Activated CD8-positive, alpha-beta memory T cell treated with anti-CD3 and anti-CD28 coated beads, Interleukin-2, amount 10 ng/mL, durations not matched to agents 7 days and 5 days (primary cell): ENCODE results near the gene OTUD3. TPM values are rescaled to one million over a fixed set of nuclear protein-coding genes. Genes with fewer than 3 reads are reported as not detected.
"Not testable (repeated sequence)": the region's sequence is repeated elsewhere in the genome, so short reads cannot be mapped to it uniquely, and the experiment has no call there.

Experiments used
- ATAC-seq: fragments of 150-1000 bp; cut with Tn5 transposase; one replicate; pipeline ENCODE4 v1.10.0; 2021; ENCODE audit warnings: moderate library complexity
- CTCF ChIA-PET: fragments of 350-600 bp; sonication (Branson Sonifier 250); formaldehyde crosslinking; loops from one replicate; lab custom pipeline; 2021; ENCODE audit warnings: antibody characterized with exemption; lab: Charles Lee
- DNase-seq: peaks from one replicate; pipeline ENCODE4 v3.0.0-alpha.2; 2020
- H3K27ac Mint-ChIP-seq: one replicate; pipeline ENCODE4 v1.8.0; 2021; ENCODE audit warnings: mild to moderate bottlenecking, mixed read lengths
- H3K27me3 Mint-ChIP-seq: one replicate; pipeline ENCODE4 v1.8.0; 2021; ENCODE audit warnings: mixed read lengths
- H3K36me3 Mint-ChIP-seq: one replicate; pipeline ENCODE4 v1.8.0; 2021; ENCODE audit warnings: mild to moderate bottlenecking, mixed read lengths
- H3K4me1 Mint-ChIP-seq: one replicate; pipeline ENCODE4 v1.8.0; 2021; ENCODE audit warnings: mixed read lengths
- H3K4me3 Mint-ChIP-seq: one replicate; pipeline ENCODE4 v1.8.0; 2021; ENCODE audit warnings: mild to moderate bottlenecking, moderate library complexity, mixed read lengths
- H3K9me3 Mint-ChIP-seq: one replicate; pipeline ENCODE4 v1.8.0; 2022; ENCODE audit warnings: low read depth, mixed read lengths
- total RNA-seq, 2 experiments: library from RNA; stranded (reverse); gene quantifications; one replicate each; pipeline ENCODE4 v1.2.3, GENCODE V29; 2021

OTUD3 gene
- total RNA-seq, 2 experiments from 2014 or later, result 7.3 to 8.1 TPM

- Mint-ChIP-seq H3K9me3 (peaks cover 5% of the 10 kb centered on the region), H3K4me3 (no peak overlapping the region), H3K27ac (no peak overlapping the region), H3K4me1 (no peaks in the 10 kb centered on the region), H3K27me3 (peaks cover 48% of the 10 kb centered on the region), H3K36me3 (no peaks in the 10 kb centered on the region)
- CTCF ChIA-PET, result no interaction called here
- DNase-seq, result no peak
- ATAC-seq, result no peak
These were observed 22.3 kb upstream of the OTUD3 start for GRCh38 chr1:19859876-19860275.

- Mint-ChIP-seq H3K9me3 (peaks cover 5% of the 10 kb centered on the region), H3K4me3 (no peak overlapping the region), H3K27ac (no peak overlapping the region), H3K4me1 (no peaks in the 10 kb centered on the region), H3K36me3 (no peaks in the 10 kb centered on the region), H3K27me3 (peaks cover 53% of the 10 kb centered on the region)
- no peak for ATAC-seq
- DNase-seq, result no peak
- CTCF ChIA-PET, result interaction anchor here (1.5 kb wide), 1 partner anchor 145 kb away, joined by 3 read pairs; no protein-coding TSS in a partner anchor
These were observed 21.8 kb upstream of the OTUD3 start for GRCh38 chr1:19860418-19860817.

GRCh38 chr1:19861034-19861433, 21.2 kb upstream of the OTUD3 start:
- Mint-ChIP-seq H3K36me3 (no peaks in the 10 kb centered on the region), H3K9me3 (peaks cover 5% of the 10 kb centered on the region), H3K4me3 (no peak overlapping the region), H3K27ac (no peak overlapping the region), H3K4me1 (no peaks in the 10 kb centered on the region), H3K27me3 (peaks cover 59% of the 10 kb centered on the region)
- no peak for ATAC-seq
- CTCF ChIA-PET, result interaction anchor here (1.5 to 1.7 kb wide), 2 partner anchors 21 to 146 kb away, joined by 3 to 6 read pairs; partner anchors contain the start of gene OTUD3
- no peak for DNase-seq

- no peak overlapping the region for H3K27ac Mint-ChIP-seq
- no peaks in the 10 kb centered on the region for H3K4me1 Mint-ChIP-seq
- no peaks in the 10 kb centered on the region for H3K36me3 Mint-ChIP-seq
- ATAC-seq (no peak), DNase-seq (no peak)
- peaks cover 66% of the 10 kb centered on the region for H3K27me3 Mint-ChIP-seq
- no peak overlapping the region for H3K4me3 Mint-ChIP-seq
- H3K9me3 Mint-ChIP-seq, result peaks cover 5% of the 10 kb centered on the region
- CTCF ChIA-PET, result interaction anchor here (1.0 to 1.7 kb wide), 3 partner anchors 20 to 200 kb away, joined by 3 to 6 read pairs (median 3); partner anchors contain the start of gene OTUD3
These were observed 20.2 kb upstream of the OTUD3 start for GRCh38 chr1:19861842-19862530.

- DNase-seq, result no peak
- peaks cover 65% of the 10 kb centered on the region for H3K27me3 Mint-ChIP-seq
- ATAC-seq, result no peak
- CTCF ChIA-PET, result interaction anchor here (1.0 kb wide), 1 partner anchor 201 kb away, joined by 3 read pairs; no protein-coding TSS in a partner anchor
- H3K9me3 Mint-ChIP-seq, result peaks cover 5% of the 10 kb centered on the region
- no peaks in the 10 kb centered on the region for H3K36me3 Mint-ChIP-seq
- no peak overlapping the region for H3K4me3 Mint-ChIP-seq
- no peaks in the 10 kb centered on the region for H3K4me1 Mint-ChIP-seq
- no peak overlapping the region for H3K27ac Mint-ChIP-seq
These were observed 19.3 kb upstream of the OTUD3 start for GRCh38 chr1:19862944-19863343.

GRCh38 chr1:19864570-19865160, 17.5 kb upstream of the OTUD3 start:
- no peak overlapping the region for H3K4me3 Mint-ChIP-seq
- H3K36me3 Mint-ChIP-seq, result no peaks in the 10 kb centered on the region
- no peaks in the 10 kb centered on the region for H3K4me1 Mint-ChIP-seq
- DNase-seq (no peak), ATAC-seq (no peak)
- H3K27ac Mint-ChIP-seq, result no peak overlapping the region
- peaks cover 5% of the 10 kb centered on the region for H3K9me3 Mint-ChIP-seq
- CTCF ChIA-PET, result interaction anchor here (0.8 kb wide), 1 partner anchor 54 kb away, joined by 3 read pairs; no protein-coding TSS in a partner anchor
- H3K27me3 Mint-ChIP-seq, result peaks cover 67% of the 10 kb centered on the region

- Mint-ChIP-seq H3K27me3 (peaks cover 59% of the 10 kb centered on the region), H3K36me3 (no peaks in the 10 kb centered on the region), H3K27ac (no peak overlapping the region), H3K4me3 (no peak overlapping the region), H3K4me1 (no peaks in the 10 kb centered on the region), H3K9me3 (peaks cover 5% of the 10 kb centered on the region)
- CTCF ChIA-PET, result interaction anchor here (1.5 kb wide), 1 partner anchor 10 kb away, joined by 4 read pairs; no protein-coding TSS in a partner anchor
- no peak for ATAC-seq
- DNase-seq, result no peak
These were observed 16.2 kb upstream of the OTUD3 start for GRCh38 chr1:19866029-19866428.

- Mint-ChIP-seq H3K27ac (no peak overlapping the region), H3K27me3 (peaks cover 55% of the 10 kb centered on the region), H3K36me3 (no peaks in the 10 kb centered on the region), H3K4me1 (no peaks in the 10 kb centered on the region), H3K9me3 (peaks cover 5% of the 10 kb centered on the region), H3K4me3 (no peak overlapping the region)
- CTCF ChIA-PET, result interaction anchor here (1.5 to 2.2 kb wide), 2 partner anchors 10 to 15 kb away, joined by 4 to 7 read pairs; partner anchors contain the start of gene OTUD3
- ATAC-seq (no peak), DNase-seq (no peak)
These were observed 15.4 kb upstream of the OTUD3 start for GRCh38 chr1:19866758-19867157.

- H3K4me1 Mint-ChIP-seq, H3K4me3 Mint-ChIP-seq, ATAC-seq, DNase-seq, H3K36me3 Mint-ChIP-seq, H3K9me3 Mint-ChIP-seq, H3K27ac Mint-ChIP-seq: not testable (repeated sequence)
- peaks cover 58% of the 10 kb centered on the region for H3K27me3 Mint-ChIP-seq
- CTCF ChIA-PET, result interaction anchor here (0.7 to 2.2 kb wide), 3 partner anchors 13 to 340 kb away, joined by 3 to 7 read pairs (median 3); partner anchors contain the start of gene OTUD3
These were observed 13.6 kb upstream of the OTUD3 start for GRCh38 chr1:19868575-19868974.

- H3K27ac Mint-ChIP-seq, DNase-seq, H3K9me3 Mint-ChIP-seq, ATAC-seq, H3K36me3 Mint-ChIP-seq, H3K4me3 Mint-ChIP-seq, H3K4me1 Mint-ChIP-seq: not testable (repeated sequence)
- CTCF ChIA-PET, result interaction anchor here (0.7 to 1.2 kb wide), 3 partner anchors 13 to 343 kb away, joined by 3 to 4 read pairs (median 3); partner anchors contain the start of gene OTUD3
- H3K27me3 Mint-ChIP-seq, result peaks cover 55% of the 10 kb centered on the region
These were observed 12.7 kb upstream of the OTUD3 start for GRCh38 chr1:19869453-19869852.

- Mint-ChIP-seq H3K4me3 (no peak overlapping the region), H3K27ac (no peak overlapping the region), H3K27me3 (peaks cover 51% of the 10 kb centered on the region), H3K9me3 (no peaks in the 10 kb centered on the region), H3K36me3 (no peaks in the 10 kb centered on the region), H3K4me1 (no peaks in the 10 kb centered on the region)
- ATAC-seq, result no peak
- CTCF ChIA-PET, result interaction anchor here (0.7 to 1.2 kb wide), 3 partner anchors 13 to 343 kb away, joined by 3 to 4 read pairs (median 3); partner anchors contain the start of gene OTUD3
- DNase-seq, result no peak
These were observed 12.3 kb upstream of the OTUD3 start for GRCh38 chr1:19869929-19870328.

GRCh38 chr1:19872190-19872589, 10.0 kb upstream of the OTUD3 start:
- DNase-seq, result no peak
- Mint-ChIP-seq H3K9me3 (no peaks in the 10 kb centered on the region), H3K4me1 (no peaks in the 10 kb centered on the region), H3K27me3 (peaks cover 49% of the 10 kb centered on the region), H3K27ac (no peak overlapping the region), H3K36me3 (no peaks in the 10 kb centered on the region), H3K4me3 (no peak overlapping the region)
- ATAC-seq, result no peak
- CTCF ChIA-PET, result interaction anchor here (1.0 to 1.5 kb wide), 2 partner anchors 10 to 13 kb away, joined by 3 to 5 read pairs; partner anchors contain the start of gene OTUD3

GRCh38 chr1:19877181-19877750, 4.9 kb upstream of the OTUD3 start:
- Mint-ChIP-seq H3K36me3 (no peaks in the 10 kb centered on the region), H3K4me3 (no peak overlapping the region), H3K27ac (no peak overlapping the region), H3K4me1 (peaks cover 5% of the 10 kb centered on the region), H3K27me3 (peaks cover 31% of the 10 kb centered on the region), H3K9me3 (no peaks in the 10 kb centered on the region)
- no peak for ATAC-seq
- CTCF ChIA-PET, result no interaction called here
- no peak for DNase-seq
